ENCODE results near the gene PTGES2. TPM values are rescaled to one million over a fixed set of nuclear protein-coding genes. Genes with fewer than 3 reads are reported as not detected.

Gene PTGES2
- total and polyA plus RNA-seq, 9 of the 15 experiments (the other 6 are each of a cell fraction or from before 2014, with no cell fraction given) = 2.4 to 196 (median 90.1) TPM

DNA sequence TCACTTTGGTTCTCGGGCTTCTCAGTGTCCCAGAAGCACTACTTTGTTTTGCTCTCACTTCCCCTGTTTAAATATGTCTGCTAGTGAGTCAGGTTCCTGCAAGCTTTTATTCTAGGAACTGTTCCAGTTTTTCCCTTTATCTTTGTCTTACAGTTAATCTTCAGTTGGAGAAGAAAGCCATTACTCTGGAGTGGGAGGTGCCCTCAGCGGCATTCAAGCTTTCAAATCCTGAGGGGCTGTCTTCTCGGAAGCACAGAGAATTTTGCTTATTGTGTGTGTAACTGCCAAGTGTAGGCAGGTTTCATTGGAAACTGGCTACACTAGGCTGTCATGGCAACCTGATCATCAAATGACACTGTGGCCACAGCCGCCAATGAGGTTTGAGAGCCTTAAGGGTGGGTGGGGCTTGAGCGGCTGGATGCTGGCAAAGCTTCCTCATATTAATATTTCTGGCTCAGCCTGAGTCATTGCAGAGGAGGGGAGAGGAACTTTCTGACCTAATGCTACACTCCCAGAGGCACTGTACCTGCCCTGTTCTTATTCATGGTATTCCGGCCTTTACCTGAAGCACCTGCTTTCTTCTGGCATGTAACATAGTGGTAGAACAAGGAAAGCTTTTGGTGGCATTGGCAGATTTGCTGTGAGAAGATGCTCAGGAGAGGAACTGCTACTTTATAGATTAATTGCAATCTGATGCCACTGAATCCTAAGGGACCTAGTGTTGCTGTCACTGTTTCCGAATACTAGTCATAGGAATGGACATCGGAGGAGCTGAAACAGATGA, 33.2 kb downstream of the PTGES2 start (continued):
- TF ChIP-seq, protein P1, sequence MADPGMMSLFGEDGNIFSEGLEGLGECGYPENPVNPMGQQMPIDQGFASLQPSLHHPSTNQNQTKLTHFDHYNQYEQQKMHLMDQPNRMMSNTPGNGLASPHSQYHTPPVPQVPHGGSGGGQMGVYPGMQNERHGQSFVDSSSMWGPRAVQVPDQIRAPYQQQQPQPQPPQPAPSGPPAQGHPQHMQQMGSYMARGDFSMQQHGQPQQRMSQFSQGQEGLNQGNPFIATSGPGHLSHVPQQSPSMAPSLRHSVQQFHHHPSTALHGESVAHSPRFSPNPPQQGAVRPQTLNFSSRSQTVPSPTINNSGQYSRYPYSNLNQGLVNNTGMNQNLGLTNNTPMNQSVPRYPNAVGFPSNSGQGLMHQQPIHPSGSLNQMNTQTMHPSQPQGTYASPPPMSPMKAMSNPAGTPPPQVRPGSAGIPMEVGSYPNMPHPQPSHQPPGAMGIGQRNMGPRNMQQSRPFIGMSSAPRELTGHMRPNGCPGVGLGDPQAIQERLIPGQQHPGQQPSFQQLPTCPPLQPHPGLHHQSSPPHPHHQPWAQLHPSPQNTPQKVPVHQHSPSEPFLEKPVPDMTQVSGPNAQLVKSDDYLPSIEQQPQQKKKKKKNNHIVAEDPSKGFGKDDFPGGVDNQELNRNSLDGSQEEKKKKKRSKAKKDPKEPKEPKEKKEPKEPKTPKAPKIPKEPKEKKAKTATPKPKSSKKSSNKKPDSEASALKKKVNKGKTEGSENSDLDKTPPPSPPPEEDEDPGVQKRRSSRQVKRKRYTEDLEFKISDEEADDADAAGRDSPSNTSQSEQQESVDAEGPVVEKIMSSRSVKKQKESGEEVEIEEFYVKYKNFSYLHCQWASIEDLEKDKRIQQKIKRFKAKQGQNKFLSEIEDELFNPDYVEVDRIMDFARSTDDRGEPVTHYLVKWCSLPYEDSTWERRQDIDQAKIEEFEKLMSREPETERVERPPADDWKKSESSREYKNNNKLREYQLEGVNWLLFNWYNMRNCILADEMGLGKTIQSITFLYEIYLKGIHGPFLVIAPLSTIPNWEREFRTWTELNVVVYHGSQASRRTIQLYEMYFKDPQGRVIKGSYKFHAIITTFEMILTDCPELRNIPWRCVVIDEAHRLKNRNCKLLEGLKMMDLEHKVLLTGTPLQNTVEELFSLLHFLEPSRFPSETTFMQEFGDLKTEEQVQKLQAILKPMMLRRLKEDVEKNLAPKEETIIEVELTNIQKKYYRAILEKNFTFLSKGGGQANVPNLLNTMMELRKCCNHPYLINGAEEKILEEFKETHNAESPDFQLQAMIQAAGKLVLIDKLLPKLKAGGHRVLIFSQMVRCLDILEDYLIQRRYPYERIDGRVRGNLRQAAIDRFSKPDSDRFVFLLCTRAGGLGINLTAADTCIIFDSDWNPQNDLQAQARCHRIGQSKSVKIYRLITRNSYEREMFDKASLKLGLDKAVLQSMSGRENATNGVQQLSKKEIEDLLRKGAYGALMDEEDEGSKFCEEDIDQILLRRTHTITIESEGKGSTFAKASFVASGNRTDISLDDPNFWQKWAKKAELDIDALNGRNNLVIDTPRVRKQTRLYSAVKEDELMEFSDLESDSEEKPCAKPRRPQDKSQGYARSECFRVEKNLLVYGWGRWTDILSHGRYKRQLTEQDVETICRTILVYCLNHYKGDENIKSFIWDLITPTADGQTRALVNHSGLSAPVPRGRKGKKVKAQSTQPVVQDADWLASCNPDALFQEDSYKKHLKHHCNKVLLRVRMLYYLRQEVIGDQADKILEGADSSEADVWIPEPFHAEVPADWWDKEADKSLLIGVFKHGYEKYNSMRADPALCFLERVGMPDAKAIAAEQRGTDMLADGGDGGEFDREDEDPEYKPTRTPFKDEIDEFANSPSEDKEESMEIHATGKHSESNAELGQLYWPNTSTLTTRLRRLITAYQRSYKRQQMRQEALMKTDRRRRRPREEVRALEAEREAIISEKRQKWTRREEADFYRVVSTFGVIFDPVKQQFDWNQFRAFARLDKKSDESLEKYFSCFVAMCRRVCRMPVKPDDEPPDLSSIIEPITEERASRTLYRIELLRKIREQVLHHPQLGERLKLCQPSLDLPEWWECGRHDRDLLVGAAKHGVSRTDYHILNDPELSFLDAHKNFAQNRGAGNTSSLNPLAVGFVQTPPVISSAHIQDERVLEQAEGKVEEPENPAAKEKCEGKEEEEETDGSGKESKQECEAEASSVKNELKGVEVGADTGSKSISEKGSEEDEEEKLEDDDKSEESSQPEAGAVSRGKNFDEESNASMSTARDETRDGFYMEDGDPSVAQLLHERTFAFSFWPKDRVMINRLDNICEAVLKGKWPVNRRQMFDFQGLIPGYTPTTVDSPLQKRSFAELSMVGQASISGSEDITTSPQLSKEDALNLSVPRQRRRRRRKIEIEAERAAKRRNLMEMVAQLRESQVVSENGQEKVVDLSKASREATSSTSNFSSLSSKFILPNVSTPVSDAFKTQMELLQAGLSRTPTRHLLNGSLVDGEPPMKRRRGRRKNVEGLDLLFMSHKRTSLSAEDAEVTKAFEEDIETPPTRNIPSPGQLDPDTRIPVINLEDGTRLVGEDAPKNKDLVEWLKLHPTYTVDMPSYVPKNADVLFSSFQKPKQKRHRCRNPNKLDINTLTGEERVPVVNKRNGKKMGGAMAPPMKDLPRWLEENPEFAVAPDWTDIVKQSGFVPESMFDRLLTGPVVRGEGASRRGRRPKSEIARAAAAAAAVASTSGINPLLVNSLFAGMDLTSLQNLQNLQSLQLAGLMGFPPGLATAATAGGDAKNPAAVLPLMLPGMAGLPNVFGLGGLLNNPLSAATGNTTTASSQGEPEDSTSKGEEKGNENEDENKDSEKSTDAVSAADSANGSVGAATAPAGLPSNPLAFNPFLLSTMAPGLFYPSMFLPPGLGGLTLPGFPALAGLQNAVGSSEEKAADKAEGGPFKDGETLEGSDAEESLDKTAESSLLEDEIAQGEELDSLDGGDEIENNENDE (IDR thresholded peaks at IDR 0.05; ENCODE audit: low read depth, low read length) = no peak
- TF ChIP-seq, protein P2, sequence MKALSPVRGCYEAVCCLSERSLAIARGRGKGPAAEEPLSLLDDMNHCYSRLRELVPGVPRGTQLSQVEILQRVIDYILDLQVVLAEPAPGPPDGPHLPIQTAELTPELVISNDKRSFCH (CRISPR knock-in tag; IDR thresholded peaks at IDR 0.05) = no peak
- TF ChIP-seq, protein P2 (tag; IDR thresholded peaks at IDR 0.05) = no peak; the same call in 1 of the 2 replicates
- TF ChIP-seq TEAD4 (IDR thresholded peaks at IDR 0.05; ENCODE audit: low read length) (peak; percentile 74), TEAD4 (CRISPR knock-in tag; IDR thresholded peaks at IDR 0.05; ENCODE audit: borderline replicate concordance) (no peak), NFATC3 (IDR thresholded peaks at IDR 0.05) (0 out of 2 replicates have a peak, but pooled peaks have one; percentile 26), JUN (IDR thresholded peaks at IDR 0.05; ENCODE audit: borderline replicate concordance, low read depth, low read length) (no peak), JUN (CRISPR knock-in tag; IDR thresholded peaks at IDR 0.05; ENCODE audit: borderline replicate concordance) (no peak), MYBL2 (IDR thresholded peaks at IDR 0.05; ENCODE audit: low read depth) (peak; percentile 86), MYBL2 (CRISPR knock-in tag; IDR thresholded peaks at IDR 0.05; ENCODE audit: borderline replicate concordance) (no peak), NR2F6 (CRISPR knock-in tag; IDR thresholded peaks at IDR 0.05) (no peak), EGR1 (conservative IDR thresholded peaks at IDR 0.05) (0 out of 2 replicates have a peak, but pooled peaks have one; percentile 18), TRIM24 (IDR thresholded peaks at IDR 0.05) (0 out of 4 replicates have a peak, but pooled peaks of 1 of the 2 experiments have one; percentile 10), KHSRP (IDR thresholded peaks at IDR 0.05) (no peak), RBM14 (IDR thresholded peaks at IDR 0.05; ENCODE audit: borderline replicate concordance, insufficient read depth, low read depth, low read length) (no peak)
- TF ChIP-seq, protein P3, sequence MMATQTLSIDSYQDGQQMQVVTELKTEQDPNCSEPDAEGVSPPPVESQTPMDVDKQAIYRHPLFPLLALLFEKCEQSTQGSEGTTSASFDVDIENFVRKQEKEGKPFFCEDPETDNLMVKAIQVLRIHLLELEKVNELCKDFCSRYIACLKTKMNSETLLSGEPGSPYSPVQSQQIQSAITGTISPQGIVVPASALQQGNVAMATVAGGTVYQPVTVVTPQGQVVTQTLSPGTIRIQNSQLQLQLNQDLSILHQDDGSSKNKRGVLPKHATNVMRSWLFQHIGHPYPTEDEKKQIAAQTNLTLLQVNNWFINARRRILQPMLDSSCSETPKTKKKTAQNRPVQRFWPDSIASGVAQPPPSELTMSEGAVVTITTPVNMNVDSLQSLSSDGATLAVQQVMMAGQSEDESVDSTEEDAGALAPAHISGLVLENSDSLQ (IDR thresholded peaks at IDR 0.05) = peak; percentile 88
